ENCODE data around the gene CLEC4G.
"Not testable (repeated sequence)": the region's sequence is repeated elsewhere in the genome, so short reads cannot be mapped to it uniquely, and the experiment has no call there.

Gene CLEC4G, protein sequence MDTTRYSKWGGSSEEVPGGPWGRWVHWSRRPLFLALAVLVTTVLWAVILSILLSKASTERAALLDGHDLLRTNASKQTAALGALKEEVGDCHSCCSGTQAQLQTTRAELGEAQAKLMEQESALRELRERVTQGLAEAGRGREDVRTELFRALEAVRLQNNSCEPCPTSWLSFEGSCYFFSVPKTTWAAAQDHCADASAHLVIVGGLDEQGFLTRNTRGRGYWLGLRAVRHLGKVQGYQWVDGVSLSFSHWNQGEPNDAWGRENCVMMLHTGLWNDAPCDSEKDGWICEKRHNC

DNA sequence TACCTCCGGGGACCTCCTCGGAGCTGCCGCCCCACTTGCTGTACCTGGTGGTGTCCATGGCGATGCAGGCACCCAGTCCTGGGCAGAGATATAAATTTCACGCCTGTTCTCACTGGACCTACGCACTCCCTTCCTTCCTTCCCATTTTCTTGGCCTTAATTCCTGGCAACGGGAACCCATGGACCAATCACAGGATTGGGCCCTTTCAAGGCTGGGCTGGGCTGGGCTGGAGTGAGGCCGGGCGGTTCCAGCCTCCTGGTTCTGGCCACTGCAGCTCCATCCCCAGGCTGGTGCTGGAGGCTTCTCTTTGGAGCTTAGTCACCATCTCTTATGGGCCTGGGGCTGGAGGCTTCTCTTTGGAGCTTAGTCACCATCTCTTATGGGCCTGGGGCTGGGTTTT lies at the start of gene CLEC4G:
CLEC4G (minus strand) TSS at position 66 of the 400 bp plus-strand sequence; CDS start at position 58, 8 bp downstream.
- DNase-seq, result no peak

DNA sequence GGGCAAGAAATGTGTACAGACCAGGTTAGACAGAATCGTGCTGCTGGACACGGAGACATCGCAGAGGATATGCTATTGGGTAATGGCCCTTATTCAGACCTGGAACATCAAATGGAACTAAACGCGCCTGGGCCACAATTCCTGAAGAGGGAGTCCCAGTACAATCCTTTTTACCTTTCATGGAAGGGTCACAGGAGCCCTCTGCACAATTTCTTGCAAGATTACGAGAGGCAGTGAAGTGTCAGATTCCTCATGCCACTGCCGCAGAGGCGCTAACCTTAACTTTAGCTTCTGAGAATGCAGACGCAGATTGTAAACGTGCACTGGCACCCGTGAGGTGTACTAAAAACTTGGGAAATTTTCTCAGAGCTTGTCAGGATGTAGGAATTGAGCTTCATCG lies 49.2 kb upstream of the CLEC4G start:
- DNase-seq, result no peak

DNA sequence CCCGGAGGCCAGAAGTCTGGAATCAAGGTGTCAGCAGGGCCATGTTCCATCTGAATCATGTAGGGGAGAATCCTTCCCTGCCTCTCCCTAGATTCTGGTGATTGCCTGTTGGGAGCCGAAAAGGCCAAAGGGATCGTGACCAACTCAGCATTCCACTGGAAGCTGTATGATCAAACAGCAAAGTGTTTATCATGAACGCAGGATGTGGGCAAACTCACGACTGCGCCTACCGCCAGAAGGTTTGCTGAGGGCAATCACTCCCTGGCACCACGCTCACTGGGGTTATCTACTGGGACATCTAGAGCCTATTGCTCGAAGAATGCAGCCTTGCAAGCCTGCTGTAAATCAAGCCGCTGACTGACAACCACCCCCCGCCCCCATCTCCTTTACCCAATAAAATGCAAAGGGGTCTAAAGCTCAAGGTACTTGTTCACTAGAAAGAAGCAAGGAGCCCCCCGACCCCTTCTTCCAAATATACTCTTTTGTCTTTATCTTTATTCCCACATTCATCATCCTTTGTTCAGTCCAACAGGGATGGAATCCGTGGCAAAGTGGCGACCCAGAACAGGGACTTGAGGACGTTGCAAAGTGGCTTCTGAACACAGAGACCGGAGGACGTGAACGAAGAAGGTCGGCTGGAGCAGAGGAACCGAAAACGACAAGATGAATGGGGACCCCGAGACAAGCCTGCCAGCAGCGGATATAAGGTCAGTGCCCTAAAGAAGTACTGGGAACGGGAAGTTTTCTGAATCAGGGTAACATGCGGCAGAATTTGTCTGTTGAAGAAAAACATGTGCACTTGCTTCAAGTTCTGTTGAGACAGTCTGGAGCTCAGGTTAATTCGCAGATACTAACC lies 47.9 kb upstream of the CLEC4G start:
- DNase-seq, result no peak

DNA sequence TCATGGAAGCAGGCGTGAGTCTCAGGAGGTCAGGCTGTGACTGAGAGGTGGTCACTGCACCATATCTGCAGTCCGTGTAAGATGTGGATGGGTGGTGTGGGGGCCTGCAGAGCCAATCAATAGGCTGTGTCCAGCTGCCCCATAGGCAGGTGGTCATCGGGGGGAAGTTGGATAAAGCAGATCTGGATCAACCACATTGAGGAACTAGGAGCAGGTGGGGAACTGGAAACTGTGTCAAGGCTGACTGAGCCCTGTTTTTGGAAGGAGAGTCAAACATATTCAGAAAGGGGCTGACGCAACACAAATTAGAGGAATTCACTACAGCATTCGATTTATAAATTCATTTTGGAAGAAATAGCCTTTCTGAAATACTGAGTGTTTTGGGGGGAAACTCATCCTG lies 46.2 kb upstream of the CLEC4G start:
- DNase-seq, result no peak

DNA sequence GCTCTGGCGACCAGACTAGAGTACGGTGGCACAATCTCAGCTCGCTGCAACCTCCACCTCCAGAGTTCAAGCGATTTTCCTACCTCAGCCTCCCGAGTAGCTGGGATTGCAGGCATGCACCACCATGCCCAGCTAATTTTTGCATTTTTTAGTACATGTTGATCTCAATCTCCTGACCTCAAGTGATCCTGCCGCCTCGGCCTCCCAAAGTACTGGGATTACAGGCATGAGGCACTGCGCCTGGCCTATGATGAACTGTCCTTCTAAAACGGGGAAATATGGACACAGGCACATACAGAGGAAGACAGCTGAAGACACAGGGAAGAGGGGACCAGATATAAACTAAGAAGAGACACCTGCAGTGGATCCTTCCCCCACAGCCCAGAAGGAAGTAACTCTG lies 43.9 kb upstream of the CLEC4G start:
- DNase-seq, result no peak

DNA sequence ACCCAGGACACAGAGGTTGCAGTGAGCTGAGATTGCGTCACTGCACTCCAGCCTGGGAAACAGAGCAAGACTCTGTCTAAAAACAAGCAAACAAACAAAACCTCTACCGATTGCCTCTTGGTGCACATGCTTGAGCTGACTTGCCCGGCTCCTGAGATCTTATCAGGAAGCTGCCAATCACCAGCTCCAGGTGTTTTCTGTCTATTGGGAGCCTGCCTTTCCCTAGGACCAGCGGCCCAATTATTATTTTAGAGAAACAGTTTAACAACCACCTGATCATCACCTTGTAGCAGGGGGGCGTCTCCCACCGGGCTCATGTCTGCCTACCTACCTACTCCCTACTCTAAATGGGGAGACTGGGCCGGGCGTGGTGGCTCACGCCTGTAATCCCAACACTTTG lies 41.9 kb upstream of the CLEC4G start:
- DNase-seq, result no peak

DNA sequence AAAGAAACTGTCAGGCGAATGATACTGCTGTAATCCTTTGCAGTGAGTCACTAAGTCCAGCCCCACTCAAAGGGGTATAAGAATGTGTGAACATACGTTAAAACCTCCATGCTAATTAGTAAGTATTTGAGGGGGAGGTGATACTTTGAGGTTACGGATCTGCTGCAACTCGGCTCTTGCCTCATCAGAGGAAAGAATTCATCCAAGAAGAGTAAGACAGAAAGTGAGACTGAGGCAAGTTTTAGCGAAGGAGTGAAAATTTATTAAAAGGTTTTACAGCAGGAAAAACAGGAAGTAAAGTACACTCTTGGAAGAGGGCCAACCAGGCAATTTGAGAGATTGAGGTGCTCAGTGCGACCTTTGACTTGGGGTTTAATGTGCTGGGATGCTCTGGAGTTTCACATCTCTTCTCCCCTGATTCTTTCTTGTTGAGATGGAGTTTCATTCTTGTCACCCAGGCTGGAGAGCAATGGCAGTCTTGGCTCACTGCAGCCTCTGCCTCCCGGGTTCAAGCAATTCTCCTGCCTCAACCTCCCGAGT lies 40.9 kb upstream of the CLEC4G start:
- no peak for DNase-seq

DNA sequence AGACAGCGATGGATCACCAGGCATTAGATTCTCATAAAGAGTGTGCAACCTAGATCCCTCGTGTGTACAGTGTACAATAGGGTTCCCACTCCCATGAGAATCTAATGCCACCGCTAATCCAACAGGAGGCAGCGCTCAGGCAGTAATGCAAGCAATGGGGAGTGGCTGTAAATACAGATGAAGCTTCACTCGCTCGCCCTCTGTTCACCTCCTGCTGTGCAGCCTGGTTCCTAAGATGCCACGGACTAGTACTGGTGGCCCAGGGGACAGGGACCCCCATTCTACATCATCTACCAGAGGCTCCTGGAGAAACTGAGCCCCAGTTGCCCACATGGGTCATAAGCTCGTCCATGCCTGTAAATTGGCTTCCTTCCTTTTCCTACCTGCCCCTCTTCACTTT lies 39.2 kb upstream of the CLEC4G start:
- DNase-seq, result no peak

DNA sequence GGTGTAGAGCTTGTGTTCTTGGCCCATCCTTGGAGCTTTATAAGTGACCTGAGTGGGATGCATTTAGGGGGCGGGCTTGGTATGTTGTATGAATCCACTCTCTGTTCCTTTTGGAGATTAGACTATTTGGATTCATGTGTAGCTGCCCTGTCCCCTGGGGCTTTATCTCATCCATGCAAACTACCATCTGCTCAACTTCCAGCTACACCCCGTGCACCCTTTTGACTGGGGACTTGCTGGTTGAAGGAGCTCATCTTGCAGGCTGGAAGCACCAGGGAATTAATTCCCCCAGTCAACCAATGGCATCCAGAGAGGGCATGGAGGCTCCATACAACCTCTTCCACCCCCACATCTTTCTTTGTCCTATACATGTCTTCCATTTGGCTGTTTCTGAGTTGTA lies 37.3 kb upstream of the CLEC4G start:
- no peak for DNase-seq

DNA sequence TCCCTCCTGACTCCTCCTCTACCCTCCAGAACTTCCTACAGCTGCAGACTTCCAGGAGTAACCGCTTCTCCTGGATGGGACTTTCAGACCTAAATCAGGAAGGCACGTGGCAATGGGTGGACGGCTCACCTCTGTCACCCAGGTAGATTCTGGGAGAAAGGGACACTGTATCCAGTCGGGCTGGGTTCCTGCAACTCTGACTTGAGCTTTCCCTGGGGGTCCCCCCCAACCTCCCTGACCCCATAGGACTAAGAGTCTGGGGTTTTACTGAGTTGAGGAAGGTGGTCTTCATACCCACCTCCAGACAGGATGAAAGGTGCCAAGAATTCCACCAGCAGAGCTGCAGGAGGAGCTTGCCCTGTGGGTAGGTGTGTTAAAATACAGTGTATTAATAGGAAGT lies 35.6 kb upstream of the CLEC4G start:
- DNase-seq, result no peak

DNA sequence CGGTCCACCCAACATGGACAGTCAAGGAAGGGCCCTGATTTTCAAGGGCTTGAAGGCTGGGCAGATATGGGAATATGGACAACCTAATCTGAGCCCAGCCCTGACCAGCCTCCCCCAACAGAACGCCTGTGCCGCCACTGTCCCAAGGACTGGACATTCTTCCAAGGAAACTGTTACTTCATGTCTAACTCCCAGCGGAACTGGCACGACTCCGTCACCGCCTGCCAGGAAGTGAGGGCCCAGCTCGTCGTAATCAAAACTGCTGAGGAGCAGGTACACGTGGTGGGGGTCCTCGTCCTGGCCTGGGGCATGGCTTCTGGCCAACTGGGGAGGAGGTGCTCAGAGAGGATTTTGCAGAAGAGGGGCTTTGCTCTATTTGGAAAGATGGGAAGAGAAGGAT lies 34.6 kb upstream of the CLEC4G start:
- no peak for DNase-seq

DNA sequence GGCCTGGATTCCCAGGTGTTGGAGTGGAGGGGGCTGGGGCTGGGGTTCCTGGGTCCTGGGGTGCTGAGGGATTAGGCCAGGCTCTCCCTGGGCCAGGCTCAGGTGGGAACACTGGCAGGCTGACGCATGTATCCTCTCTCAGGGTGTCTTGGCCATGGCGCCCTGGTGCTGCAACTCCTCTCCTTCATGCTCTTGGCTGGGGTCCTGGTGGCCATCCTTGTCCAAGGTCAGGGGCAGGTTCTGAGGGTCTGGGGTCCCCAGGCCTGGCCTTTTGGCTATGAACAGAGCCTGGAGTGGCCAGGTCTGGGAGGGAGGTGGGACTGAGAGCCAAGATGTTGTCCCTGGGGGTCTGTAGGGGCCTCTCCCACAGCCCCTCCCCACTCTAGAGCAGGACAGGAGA lies 33.1 kb upstream of the CLEC4G start:
- not testable (repeated sequence) for DNase-seq

DNA sequence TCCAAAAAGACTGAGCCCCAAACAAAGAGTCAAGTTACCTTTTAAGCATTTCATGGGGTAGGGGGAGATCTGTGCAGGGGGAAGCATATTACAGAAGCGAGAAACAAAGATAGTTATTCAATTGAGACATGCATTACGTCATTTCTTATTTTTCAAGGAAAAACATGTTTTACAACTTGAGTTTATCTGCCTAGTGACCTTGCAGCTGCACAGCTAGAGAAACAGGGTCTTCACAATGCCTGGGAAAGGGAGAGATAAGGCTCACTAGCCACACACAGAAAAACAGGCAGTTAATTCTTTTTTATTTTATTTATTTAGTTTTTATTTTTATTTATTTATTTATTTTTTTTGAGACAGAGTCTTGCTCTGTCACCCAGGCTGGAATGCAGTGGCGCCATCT lies 32.2 kb upstream of the CLEC4G start:
- not testable (repeated sequence) for DNase-seq

DNA sequence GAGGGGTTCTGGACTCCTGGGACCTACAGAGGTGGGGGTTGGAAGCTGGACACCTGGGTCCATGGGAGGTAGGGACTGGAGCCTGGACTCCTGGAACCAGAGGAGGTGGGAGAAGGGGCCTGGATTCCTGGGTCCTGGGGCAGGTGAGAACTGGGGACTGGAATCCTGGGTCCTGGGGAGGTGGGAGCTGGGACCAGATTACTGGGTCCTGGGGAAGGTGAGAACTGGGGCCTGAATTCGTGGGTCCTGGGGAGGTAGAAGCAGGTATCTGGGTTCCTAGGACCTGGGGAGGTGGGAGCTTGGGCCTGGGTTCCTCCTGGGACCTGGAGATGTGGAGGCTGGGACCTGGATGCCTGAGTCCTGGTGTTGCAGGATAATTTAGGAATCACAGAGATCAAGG lies 31.8 kb upstream of the CLEC4G start:
- no peak for DNase-seq

DNA sequence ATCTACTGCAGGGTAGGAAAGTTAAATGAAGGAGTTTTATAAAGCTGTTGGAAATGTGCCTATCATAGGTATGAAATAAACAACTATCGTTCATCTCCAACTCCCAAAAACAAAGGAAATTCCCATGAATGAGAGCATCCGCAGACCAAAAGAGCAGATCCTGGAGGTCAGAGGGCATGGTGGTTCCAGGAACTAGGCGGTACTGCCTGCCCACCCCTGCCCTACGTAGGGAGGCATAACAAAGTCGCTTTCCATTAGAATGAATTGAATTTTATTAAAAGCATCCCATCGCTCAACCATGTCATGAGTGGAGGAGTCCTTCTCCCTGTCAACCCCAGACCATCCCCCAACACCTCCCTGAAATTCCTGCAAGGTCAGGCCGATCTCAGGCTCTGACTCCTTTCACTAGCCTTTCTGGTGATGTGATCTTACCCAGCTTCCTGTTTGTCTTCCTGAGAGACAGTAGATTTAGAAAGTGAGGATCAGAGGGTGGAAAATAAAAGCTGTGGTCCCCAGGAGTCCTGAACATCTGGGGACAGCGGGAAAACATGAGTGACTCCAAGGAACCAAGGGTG lies 30.9 kb upstream of the CLEC4G start, which contains the start of gene CLEC4M:
CLEC4M (plus strand) TSS at position 525 of the 575 bp plus-strand sequence; CDS start at position 549, 24 bp downstream.
- DNase-seq, result no peak

DNA sequence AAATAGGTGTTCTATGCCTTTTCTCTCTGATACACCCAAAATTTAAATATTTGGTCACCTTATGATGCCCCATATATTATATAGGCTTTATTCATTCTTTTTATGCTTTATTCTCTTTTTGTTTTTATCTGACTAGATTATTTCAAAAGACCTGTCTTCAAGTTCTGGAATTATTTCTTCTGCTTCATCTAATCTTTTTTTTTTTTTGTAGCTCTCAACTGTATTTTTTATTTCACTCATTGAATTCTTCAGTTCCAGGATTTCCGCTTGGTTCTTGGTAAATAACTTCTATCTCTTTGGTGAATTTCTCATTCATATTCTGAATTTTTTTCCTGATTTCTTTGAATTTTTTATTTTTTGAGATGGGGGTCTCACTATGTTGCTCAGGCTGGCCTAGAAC lies 27.2 kb upstream of the CLEC4G start:
- DNase-seq, result no peak

DNA sequence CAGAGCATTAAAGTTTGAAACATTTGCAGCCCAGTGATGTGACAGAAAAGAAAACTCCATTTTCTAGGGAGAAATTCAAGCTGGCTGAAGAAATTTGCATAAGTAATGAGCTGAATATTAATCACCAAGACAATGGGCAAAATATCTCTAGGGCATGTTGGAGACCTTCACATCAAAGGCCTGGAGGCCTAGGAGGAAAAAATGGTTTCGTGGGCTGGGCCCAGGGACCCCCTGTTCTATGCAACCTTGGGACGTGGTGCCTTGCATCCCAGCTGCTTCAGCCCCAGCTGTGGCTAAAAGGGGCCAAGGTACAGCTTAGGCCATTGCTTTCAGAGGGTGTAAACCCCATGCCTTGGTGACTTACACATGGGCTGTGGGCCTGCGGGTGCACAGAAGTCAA lies 25.4 kb upstream of the CLEC4G start:
- no peak for DNase-seq

DNA sequence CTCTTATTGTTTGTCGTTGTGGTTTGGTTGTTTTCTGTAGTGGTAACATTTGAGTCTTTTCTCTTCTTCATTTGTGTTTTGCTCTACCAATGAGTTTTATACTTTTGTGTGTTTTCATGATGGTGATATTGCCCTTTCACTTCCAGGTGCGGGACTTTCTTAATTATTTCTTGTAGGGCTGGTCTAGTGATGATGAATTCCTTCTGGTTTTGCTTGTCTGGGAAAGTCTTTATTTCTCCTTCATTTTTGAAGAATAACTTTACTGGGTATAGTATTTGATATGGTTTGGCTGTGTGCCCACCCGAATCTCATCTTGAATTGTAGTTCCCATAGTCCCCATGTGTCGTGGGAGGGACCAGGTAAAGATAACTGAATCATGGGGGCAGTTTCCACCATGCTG lies 24.3 kb upstream of the CLEC4G start:
- no peak for DNase-seq

DNA sequence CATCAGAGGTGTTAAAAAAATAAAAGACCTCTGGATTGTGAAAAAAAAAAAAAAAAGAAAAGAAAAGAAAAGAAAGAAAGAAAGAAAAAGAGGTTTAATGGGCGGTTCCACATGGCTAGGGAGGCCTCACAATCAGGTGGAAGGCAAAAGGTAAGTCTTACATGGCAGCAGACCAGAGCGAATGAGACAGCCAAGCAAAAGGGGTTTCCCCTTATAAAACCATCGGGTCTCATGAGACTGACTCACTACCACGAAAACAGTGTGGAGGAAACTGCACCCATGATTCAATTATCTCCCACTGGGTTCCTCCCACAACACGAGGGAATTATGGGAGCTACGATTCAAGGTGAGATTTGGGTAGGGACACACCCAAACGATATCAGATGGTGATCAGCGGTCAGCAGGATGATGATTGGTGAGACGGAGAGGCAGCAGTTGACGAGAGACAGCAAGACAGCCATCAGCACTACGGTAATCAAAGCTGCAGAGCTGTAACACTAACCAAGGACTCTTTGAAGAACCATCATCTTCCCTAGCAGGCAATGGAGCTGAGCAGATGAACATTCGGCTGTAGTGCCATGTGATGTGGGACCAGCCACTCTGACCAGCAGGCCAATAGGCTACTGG lies 19.4 kb upstream of the CLEC4G start:
- no peak for DNase-seq

DNA sequence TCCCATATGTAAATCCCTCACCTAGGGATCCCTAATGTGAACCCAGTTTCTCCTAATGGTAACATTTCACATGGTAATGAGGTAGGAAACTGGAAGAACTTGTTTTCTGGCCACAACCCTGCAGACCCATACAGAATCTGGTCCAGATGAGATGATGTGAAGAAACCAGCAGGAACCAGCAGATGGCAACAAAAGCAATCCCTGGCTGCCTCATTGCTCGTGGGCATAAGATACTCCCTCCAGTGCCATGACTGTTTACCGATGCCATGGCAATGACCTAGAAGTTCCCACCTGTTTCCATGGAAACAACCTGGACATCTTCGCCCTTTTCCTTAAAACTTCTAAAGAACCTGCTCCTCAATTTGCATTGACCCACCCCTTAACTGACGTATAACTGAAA lies 16.8 kb upstream of the CLEC4G start:
- DNase-seq, result no peak

DNA sequence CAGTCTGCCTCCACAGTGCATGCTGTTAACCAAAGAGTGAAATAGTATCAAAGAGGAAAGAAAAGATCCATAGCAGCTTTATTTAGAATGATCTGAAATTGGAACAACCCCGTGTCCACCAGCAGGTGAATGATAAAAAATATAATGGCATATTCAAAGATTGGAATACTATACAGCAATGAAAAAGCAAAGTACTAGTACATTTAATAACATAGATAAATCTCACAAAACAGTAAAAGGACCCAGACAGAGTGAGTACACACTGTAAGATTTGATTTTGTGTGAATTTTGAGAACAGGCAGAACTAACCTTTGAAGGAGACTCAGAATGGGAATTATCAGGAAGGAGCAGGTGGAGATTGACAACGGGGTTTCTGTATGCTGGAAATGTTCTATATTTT lies 16.3 kb upstream of the CLEC4G start:
- DNase-seq, result no peak

DNA sequence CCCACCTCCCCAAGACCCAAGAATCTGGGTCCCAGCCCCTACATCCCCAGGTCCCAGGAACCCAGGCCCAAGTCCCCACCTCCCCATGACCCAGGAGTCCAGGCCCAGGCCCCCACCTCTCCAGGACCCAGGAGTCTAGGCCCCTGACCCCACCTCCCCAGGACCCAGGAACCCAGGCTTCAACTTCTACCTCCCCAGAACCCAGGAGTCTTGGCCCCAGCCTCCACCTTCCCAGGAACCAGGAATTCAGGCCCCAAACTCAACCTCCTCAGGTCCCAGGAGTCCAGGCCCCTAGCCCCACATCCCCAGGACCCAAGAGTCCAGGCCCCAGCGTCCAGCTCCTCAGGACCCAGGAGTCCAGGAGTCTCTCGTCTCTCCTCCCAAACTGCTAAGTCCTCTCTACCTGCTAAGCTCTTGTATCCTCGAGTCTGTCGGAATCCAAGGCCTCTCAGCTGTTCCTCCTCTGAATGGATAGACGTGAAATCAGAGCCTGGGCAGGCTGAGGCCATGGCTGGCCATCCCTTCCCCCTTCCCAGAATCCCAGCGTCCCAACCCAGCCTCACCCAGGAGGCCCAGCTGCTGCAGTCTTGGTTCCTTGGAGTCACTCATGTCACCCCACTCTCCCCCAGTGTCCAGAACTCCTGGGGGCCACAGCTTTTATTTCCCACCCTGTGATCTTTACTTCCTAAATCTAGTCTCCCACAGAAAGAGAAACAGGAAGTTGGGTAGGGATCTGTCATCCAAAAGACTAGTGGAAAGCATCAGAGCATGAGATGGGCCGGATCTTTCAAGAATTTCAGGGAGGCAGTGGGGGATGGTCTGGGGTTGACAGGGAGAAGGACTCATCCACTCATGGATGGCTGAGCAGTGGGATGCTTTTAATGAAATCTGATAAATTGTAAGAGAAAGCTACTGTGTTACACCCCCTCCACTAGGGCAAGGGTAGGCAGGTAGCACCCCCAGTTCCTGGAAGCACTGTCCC lies 15.3 kb upstream of the CLEC4G start, which contains the start of gene CD209:
CD209 (minus strand) TSS at position 632 of the 982 bp plus-strand sequence; CDS start at position 609, 23 bp downstream.
- DNase-seq, result no peak
